ENCODE results near the gene RFNG.

RFNG gene

DNA sequence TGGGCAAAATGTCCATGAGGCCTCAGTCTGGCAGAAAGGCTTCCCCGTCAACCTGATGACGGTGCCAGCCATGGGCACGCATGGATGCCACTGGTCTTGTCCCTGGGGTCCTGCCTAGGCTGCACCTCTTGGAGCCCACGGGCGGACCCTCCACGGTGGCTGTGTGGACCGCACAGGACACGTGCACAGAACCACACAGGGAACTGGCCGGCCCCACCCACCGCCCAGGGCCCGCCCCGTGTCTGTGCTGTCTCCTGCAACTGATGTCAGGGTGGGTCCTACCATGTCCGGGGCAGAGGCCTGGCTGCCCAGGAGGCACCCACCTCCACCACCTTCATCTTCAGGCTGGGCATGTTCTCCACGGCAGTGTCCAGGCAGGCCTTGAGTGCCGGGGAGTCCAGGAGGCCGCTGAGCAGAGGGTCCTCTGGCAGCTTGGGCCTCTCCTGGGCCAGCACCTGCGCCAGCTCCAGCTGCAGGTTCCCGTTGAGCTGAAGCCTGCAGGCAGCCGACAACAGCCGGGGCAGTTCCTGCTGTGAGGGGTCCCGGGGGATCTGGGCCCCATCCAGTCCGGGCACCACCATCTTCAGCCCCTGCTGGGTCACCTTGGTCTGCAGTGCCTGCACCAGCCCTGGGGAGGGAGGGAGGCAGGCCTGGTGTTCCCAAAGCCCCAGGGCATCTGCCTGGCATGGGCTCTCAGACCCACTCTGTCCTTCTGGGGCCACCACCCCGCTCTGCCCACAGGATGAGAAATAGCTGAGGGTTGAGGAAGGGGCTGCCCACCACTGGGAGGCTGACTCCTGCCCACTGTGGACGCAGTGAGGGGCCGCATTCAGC, 34.5 kb upstream of the RFNG start:
- Histone ChIP-seq H3K9ac (no peak overlapping the region), H3K4me2 (no peak overlapping the region), H4K20me1 (ENCODE audit: insufficient read depth) (no peaks in the 10 kb centered on the region), H3K36me3 (ENCODE audit: insufficient read depth) (peaks cover 35% of the 10 kb centered on the region; the same call in 1 of the 2 replicates), H3K27ac (no peak overlapping the region), H3K4me1 (ENCODE audit: low read depth, poor library complexity, severe bottlenecking) (no peaks in the 10 kb centered on the region), H3K4me3 (IDR thresholded peaks at IDR 0.05; ENCODE audit: insufficient read depth, low read depth, low read length) (no peak overlapping the region), H3K27me3 (ENCODE audit: insufficient read depth, low read depth) (no peaks in the 10 kb centered on the region), H2AFZ (ENCODE audit: low read depth) (no peak overlapping the region), H3K79me2 (ENCODE audit: insufficient read depth, low read depth) (no peaks in the 10 kb centered on the region)
- TF ChIP-seq, protein P1, sequence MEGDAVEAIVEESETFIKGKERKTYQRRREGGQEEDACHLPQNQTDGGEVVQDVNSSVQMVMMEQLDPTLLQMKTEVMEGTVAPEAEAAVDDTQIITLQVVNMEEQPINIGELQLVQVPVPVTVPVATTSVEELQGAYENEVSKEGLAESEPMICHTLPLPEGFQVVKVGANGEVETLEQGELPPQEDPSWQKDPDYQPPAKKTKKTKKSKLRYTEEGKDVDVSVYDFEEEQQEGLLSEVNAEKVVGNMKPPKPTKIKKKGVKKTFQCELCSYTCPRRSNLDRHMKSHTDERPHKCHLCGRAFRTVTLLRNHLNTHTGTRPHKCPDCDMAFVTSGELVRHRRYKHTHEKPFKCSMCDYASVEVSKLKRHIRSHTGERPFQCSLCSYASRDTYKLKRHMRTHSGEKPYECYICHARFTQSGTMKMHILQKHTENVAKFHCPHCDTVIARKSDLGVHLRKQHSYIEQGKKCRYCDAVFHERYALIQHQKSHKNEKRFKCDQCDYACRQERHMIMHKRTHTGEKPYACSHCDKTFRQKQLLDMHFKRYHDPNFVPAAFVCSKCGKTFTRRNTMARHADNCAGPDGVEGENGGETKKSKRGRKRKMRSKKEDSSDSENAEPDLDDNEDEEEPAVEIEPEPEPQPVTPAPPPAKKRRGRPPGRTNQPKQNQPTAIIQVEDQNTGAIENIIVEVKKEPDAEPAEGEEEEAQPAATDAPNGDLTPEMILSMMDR (conservative IDR thresholded peaks at IDR 0.05; ENCODE audit: low read depth, low read length) = no peak

DNA sequence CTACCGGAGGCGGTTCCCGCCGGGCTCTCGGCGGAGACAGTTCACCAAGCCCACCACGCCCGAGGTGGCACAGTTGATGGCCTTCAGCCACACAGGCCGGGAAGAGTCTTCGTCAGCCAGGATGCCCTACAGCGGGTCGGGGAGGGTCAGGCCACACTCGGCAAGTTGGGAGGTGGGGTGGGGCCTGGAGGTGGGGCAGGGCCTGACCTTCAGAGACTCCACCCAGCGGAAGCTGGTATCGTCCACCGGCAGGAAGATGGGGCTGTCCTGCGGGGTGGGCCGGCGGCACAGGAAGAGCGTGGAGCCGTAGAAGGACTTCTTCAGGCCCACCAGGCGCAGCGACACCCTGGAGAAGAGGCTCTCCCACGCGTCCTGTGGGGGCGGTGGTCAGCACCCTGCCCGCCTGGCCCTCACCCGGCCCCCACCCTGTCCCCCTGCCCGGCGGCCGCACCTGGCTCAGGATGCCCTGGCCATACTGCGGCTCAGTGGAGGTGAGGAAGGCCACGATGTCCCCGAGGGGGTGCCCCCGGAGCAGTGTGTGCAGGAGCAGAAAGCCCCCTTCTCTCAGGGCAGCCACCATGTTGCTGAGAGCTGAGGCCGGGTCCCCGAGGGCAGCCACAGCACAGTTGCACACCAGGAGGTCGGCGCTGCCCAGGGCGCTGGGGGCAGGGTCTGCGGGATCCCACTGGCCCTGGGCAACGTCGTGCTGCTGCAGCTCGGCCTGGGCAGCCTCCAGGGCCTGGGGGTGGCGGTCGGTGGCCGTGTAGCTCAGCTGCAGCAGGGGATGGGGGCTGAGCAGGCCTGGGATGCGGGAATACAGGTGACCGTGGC, 33.6 kb upstream of the RFNG start:
- H3K4me3 ChIP-seq (IDR thresholded peaks at IDR 0.05; ENCODE audit: insufficient read depth, low read depth, low read length) = no peak overlapping the region

DNA sequence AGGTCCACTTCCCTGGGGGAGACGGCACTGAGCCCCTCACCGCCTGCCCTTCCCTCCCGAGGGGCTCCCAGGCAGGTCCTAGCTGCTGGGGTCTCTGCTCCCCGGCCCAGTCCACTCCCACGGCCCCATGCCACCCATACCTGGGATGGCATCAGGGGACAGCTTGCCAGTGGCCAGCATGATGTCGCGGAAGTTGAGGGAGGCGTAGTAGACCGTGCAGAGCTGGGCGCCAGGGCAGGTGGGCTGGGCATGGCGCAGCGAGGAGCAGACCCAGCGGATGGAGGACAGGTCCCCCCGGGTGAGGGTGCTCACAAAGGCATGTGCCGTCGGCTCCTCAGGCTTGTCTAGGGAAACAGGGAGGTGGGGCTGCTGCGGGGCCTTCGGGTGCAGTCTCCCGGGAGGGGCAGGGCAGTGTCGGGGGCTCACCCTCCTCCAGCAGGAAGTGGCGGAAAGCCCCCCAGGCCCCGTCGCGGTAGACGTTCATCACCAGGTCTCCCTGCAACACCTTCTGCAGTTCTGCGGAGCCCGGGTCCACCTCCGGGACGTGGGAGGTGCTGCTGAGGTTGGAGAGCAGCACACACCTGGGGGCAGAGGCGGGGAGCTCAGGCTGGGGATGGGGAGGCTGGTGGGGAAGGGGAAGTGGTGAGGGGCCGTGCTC, 32.9 kb upstream of the RFNG start:
- no peaks in the 10 kb centered on the region for H3K4me1 ChIP-seq (ENCODE audit: low read depth, poor library complexity, severe bottlenecking)
- TF ChIP-seq, protein P1 (conservative IDR thresholded peaks at IDR 0.05; ENCODE audit: low read depth, low read length) = no peak
- no peak overlapping the region for H3K4me2 ChIP-seq
- no peak overlapping the region for H3K4me3 ChIP-seq (IDR thresholded peaks at IDR 0.05; ENCODE audit: insufficient read depth, low read depth, low read length)
- no peak overlapping the region for H3K9ac ChIP-seq
- H2AFZ ChIP-seq (ENCODE audit: low read depth) = no peak overlapping the region
- no peak overlapping the region for H3K27ac ChIP-seq
- no peaks in the 10 kb centered on the region for H3K79me2 ChIP-seq (ENCODE audit: insufficient read depth, low read depth)
- peaks cover 35% of the 10 kb centered on the region; the same call in 1 of the 2 replicates for H3K36me3 ChIP-seq (ENCODE audit: insufficient read depth)
- H4K20me1 ChIP-seq (ENCODE audit: insufficient read depth) = no peaks in the 10 kb centered on the region
- H3K27me3 ChIP-seq (ENCODE audit: insufficient read depth, low read depth) = no peaks in the 10 kb centered on the region

More for the DNA sequence above, 33.6 kb upstream of the RFNG start:
- H3K36me3 ChIP-seq (ENCODE audit: insufficient read depth) = peaks cover 32% of the 10 kb centered on the region; the same call in 1 of the 2 replicates
- H3K79me2 ChIP-seq (ENCODE audit: insufficient read depth, low read depth) = no peaks in the 10 kb centered on the region
- no peak overlapping the region for H3K9ac ChIP-seq
- no peak overlapping the region for H2AFZ ChIP-seq (ENCODE audit: low read depth)
- H3K27me3 ChIP-seq (ENCODE audit: insufficient read depth, low read depth) = no peaks in the 10 kb centered on the region
- no peak overlapping the region for H3K27ac ChIP-seq
- no peaks in the 10 kb centered on the region for H4K20me1 ChIP-seq (ENCODE audit: insufficient read depth)
- no peaks in the 10 kb centered on the region for H3K4me1 ChIP-seq (ENCODE audit: low read depth, poor library complexity, severe bottlenecking)
- TF ChIP-seq, protein P1 (conservative IDR thresholded peaks at IDR 0.05; ENCODE audit: low read depth, low read length) = no peak
- no peak overlapping the region for H3K4me2 ChIP-seq

DNA sequence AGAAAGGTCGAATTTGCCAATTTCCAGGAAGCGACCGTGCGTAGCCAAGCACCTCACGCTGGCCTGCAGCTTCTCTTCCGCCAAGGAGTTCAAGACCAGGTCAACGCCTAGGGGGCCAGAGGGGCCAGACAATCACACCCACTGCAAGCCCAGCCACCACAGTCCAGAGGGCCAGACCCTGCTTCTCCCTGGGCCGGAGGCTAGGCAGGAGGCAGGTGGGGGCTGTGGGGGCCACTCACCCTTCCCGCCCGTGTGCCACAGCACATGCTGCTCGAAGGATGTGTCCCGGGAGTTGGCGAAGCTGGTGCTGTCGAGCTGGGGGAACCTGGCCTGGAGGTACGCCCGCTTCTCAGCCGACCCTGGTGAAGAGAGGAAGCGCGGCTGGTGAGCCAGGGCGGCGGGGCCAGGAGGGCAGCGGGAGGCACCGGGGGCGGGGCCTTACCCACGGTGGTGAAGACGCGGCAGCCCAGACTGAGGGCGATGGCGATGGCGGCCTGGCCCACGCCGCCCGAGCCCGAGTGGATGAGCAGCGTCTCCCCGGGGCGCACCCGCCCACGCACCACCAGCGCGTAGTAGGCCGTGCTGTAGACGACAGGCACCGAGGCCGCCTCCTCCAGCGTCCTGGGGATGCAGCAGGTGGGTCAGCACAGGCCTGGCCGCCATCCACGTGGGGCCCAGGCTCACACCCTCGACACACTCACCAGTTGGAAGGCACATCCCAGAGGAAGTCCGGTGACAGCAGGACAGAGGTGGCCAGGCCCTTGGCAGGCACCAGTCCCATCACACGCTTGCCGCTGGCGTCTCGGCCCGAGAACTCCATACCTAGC, 32.1 kb upstream of the RFNG start:
- H3K9ac ChIP-seq = no peak overlapping the region
- H3K4me3 ChIP-seq (IDR thresholded peaks at IDR 0.05; ENCODE audit: insufficient read depth, low read depth, low read length) = no peak overlapping the region
- H3K4me1 ChIP-seq (ENCODE audit: low read depth, poor library complexity, severe bottlenecking) = no peaks in the 10 kb centered on the region
- TF ChIP-seq, protein P1 (conservative IDR thresholded peaks at IDR 0.05; ENCODE audit: low read depth, low read length) = no peak
- H3K4me2 ChIP-seq = no peak overlapping the region
- no peaks in the 10 kb centered on the region for H3K27me3 ChIP-seq (ENCODE audit: insufficient read depth, low read depth)
- H3K36me3 ChIP-seq (ENCODE audit: insufficient read depth) = peaks cover 35% of the 10 kb centered on the region; the same call in 1 of the 2 replicates
- H3K79me2 ChIP-seq (ENCODE audit: insufficient read depth, low read depth) = no peaks in the 10 kb centered on the region
- H4K20me1 ChIP-seq (ENCODE audit: insufficient read depth) = no peaks in the 10 kb centered on the region
- H3K27ac ChIP-seq = no peak overlapping the region
- H2AFZ ChIP-seq (ENCODE audit: low read depth) = no peak overlapping the region

Measured in KMS-11 (cell line).